H9 (cell line): Measurements from ENCODE around the gene CSTPP1. TPM values are rescaled to one million over a fixed set of nuclear protein-coding genes. Genes with fewer than 3 reads are reported as not detected.
A peak's percentile ranks its signal among the peaks of the same experiment; 100 is the strongest.

ENCODE experiments used
- DNase-seq: peaks from one replicate; pipeline ENCODE4 v3.0.0-alpha.2; 2017
- H2AFZ ChIP-seq: one replicate; pipeline ENCODE4 v1.6.1; 2013; ENCODE audit warnings: mild to moderate bottlenecking, low read length, control low read depth, moderate library complexity
- H2AK5ac ChIP-seq: 2 replicates; pipeline ENCODE4 v1.6.1; 2013; ENCODE audit warnings: low read length, control low read depth, mixed read lengths; ENCODE audit not compliant: insufficient read length
- H2BK120ac ChIP-seq: one replicate; pipeline ENCODE4 v1.6.1; 2013; ENCODE audit warnings: low read depth, mild to moderate bottlenecking, low read length, control low read depth, inconsistent platforms; ENCODE audit not compliant: poor library complexity, severe bottlenecking
- H2BK12ac ChIP-seq: 2 replicates; pipeline ENCODE4 v1.6.1; 2013; ENCODE audit warnings: low read length, control low read depth, mixed read lengths, low read depth; ENCODE audit not compliant: insufficient read length
- H2BK15ac ChIP-seq: 2 replicates; pipeline ENCODE4 v1.6.1; 2013; ENCODE audit warnings: low read depth, low read length, control low read depth
- H2BK20ac ChIP-seq: one replicate; pipeline ENCODE4 v1.6.1; 2013; ENCODE audit warnings: low read depth, mild to moderate bottlenecking, low read length, control low read depth, inconsistent platforms; ENCODE audit not compliant: poor library complexity, severe bottlenecking
- H2BK5ac ChIP-seq: 2 replicates; pipeline ENCODE4 v1.6.1; 2013; ENCODE audit warnings: low read length, control low read depth, mixed read lengths; ENCODE audit not compliant: insufficient read length
- H3K14ac ChIP-seq: 2 replicates; pipeline ENCODE4 v1.6.1; 2013; ENCODE audit warnings: low read length, control low read depth; ENCODE audit not compliant: insufficient read depth
- H3K18ac ChIP-seq: 2 replicates; pipeline ENCODE4 v1.6.1; 2013; ENCODE audit warnings: low read depth, mild to moderate bottlenecking, mixed read lengths, low read length, control low read depth; ENCODE audit not compliant: insufficient read length
- H3K23ac ChIP-seq: 2 replicates; pipeline ENCODE4 v1.6.1; 2013; ENCODE audit warnings: low read length, control low read depth, mixed read lengths, low read depth; ENCODE audit not compliant: insufficient read length
- H3K23me2 ChIP-seq: 2 replicates; pipeline ENCODE4 v1.6.1; 2013; ENCODE audit warnings: low read depth, mild to moderate bottlenecking, mixed read lengths, low read length, control low read depth; ENCODE audit not compliant: insufficient read length, poor library complexity, severe bottlenecking
- H3K27ac ChIP-seq: 2 replicates; pipeline ENCODE4 v1.5.1; 2013; ENCODE audit warnings: low read length, control low read depth, mixed read lengths, low read depth; ENCODE audit not compliant: insufficient read length
- H3K27me3 ChIP-seq: 2 replicates; pipeline ENCODE4 v1.6.1; 2013; ENCODE audit warnings: low read length, control low read depth, inconsistent platforms; ENCODE audit not compliant: insufficient read depth
- H3K4ac ChIP-seq: 2 replicates; pipeline ENCODE4 v1.6.1; 2013; ENCODE audit warnings: low read depth, mild to moderate bottlenecking, control low read depth, inconsistent platforms, low read length, moderate library complexity
- H3K4me1 ChIP-seq: 2 replicates; pipeline ENCODE4 v1.6.1; 2013; ENCODE audit warnings: low read length, control low read depth, inconsistent platforms; ENCODE audit not compliant: insufficient read depth
- H3K4me2 ChIP-seq: 2 replicates; pipeline ENCODE4 v1.6.1; 2013; ENCODE audit warnings: low read length, control low read depth, mixed read lengths; ENCODE audit not compliant: insufficient read length, insufficient read depth
- H3K56ac ChIP-seq: 2 replicates; pipeline ENCODE4 v1.6.1; 2013; ENCODE audit warnings: low read depth, mild to moderate bottlenecking, mixed read lengths, low read length, control low read depth; ENCODE audit not compliant: insufficient read length
- H3K79me1 ChIP-seq: 2 replicates; pipeline ENCODE4 v1.6.1; 2013; ENCODE audit warnings: low read depth, mild to moderate bottlenecking, moderate library complexity, low read length, control low read depth, inconsistent platforms; ENCODE audit not compliant: insufficient read depth, poor library complexity, severe bottlenecking
- H3K79me2 ChIP-seq: 2 replicates; pipeline ENCODE4 v1.6.1; 2013; ENCODE audit warnings: low read length, control low read depth, inconsistent platforms; ENCODE audit not compliant: insufficient read depth
- H3K9ac ChIP-seq: 2 replicates; pipeline ENCODE4 v1.6.1; 2013; ENCODE audit warnings: low read length, control low read depth, mixed read lengths; ENCODE audit not compliant: insufficient read length; ENCODE audit errors: extremely low read depth
- H3K9me3 ChIP-seq: one replicate; pipeline ENCODE4 v1.6.1; 2013; ENCODE audit warnings: low read depth, low read length, inconsistent platforms; ENCODE audit not compliant: control insufficient read depth
- H3T11ph ChIP-seq: one replicate; pipeline ENCODE4 v1.6.1; 2013; ENCODE audit warnings: mild to moderate bottlenecking, low read length, control low read depth, inconsistent platforms
- H4K20me1 ChIP-seq: one replicate; pipeline ENCODE4 v1.6.1; 2013; ENCODE audit not compliant: control insufficient read depth, insufficient read length, insufficient read depth
- H4K5ac ChIP-seq: 2 replicates; pipeline ENCODE4 v1.6.1; 2013; ENCODE audit warnings: low read depth, mild to moderate bottlenecking, mixed read lengths, low read length, control low read depth; ENCODE audit not compliant: insufficient read length
- H4K8ac ChIP-seq: replicated peaks from 2 replicates; pipeline ENCODE4 v1.6.1; 2013; ENCODE audit warnings: low read length, control low read depth, mixed read lengths, low read depth; ENCODE audit not compliant: insufficient read length
- H4K91ac ChIP-seq: 2 replicates; pipeline ENCODE4 v1.6.1; 2013; ENCODE audit warnings: low read depth, mild to moderate bottlenecking, moderate library complexity, mixed read lengths, low read length, control low read depth; ENCODE audit not compliant: insufficient read length
- H3K27ac Mint-ChIP-seq, 3 experiments: 2 replicates in 2 of 3; 3 replicates in 1 of 3; pipeline ENCODE4 v1.8.0; 2020 to 2021; ENCODE audit warnings: mixed read lengths in 3 of 3, mild to moderate bottlenecking in 1 of 3, moderate library complexity in 1 of 3
- H3K27me3 Mint-ChIP-seq: 2 replicates; pipeline ENCODE4 v1.8.0; 2021; ENCODE audit warnings: low read depth, mild to moderate bottlenecking, moderate library complexity, mixed read lengths
- H3K36me3 Mint-ChIP-seq, 3 experiments: 2 replicates in 2 of 3; 3 replicates in 1 of 3; pipeline ENCODE4 v1.8.0; 2020 to 2021; ENCODE audit warnings: low read depth in 3 of 3, mixed read lengths in 3 of 3; ENCODE audit not compliant: insufficient read depth in 1 of 3
- H3K4me1 Mint-ChIP-seq, 2 experiments: 2 replicates each; pipeline ENCODE4 v1.8.0; 2020; ENCODE audit warnings: mixed read lengths in 2 of 2
- H3K4me3 Mint-ChIP-seq, 2 experiments: 2 replicates in 1 of 2; 3 replicates in 1 of 2; pipeline ENCODE4 v1.8.0; 2020 to 2021; ENCODE audit warnings: mild to moderate bottlenecking in 2 of 2, mixed read lengths in 2 of 2, moderate library complexity in 1 of 2
- H3K9me3 Mint-ChIP-seq, 2 experiments: 2 replicates in 1 of 2; 3 replicates in 1 of 2; pipeline ENCODE4 v1.8.0; 2020; ENCODE audit warnings: mild to moderate bottlenecking in 2 of 2, mixed read lengths in 2 of 2, moderate library complexity in 1 of 2
- WGBS: extraction: QIAGEN DNeasy Blood & Tissue Kit; methylation state at CpG from one replicate; pipeline ENCODE4 v1.1.7; 2013; ENCODE audit warnings: missing lambda C conversion rate, low lambda C conversion rate, mixed read lengths; ENCODE audit not compliant: insufficient read length; ENCODE audit errors: extremely low coverage; 5-methylcytosine and 5-hydroxymethylcytosine counted together
- total RNA-seq: library from RNA; stranded (reverse); gene quantifications from 2 replicates; pipeline ENCODE4 v1.2.1, GENCODE V29; 2021
- TF ChIP-seq, protein P1 (sequence below): fragments of 200-600 bp; sonication (generic); conservative IDR thresholded peaks from 3 replicates; pipeline ENCODE4 v1.8.0; 2021; ENCODE audit warnings: antibody characterized with exemption, mild to moderate bottlenecking

CSTPP1 gene
- total RNA-seq, 1 experiment from 2014 or later: 21.2 TPM

DNA sequence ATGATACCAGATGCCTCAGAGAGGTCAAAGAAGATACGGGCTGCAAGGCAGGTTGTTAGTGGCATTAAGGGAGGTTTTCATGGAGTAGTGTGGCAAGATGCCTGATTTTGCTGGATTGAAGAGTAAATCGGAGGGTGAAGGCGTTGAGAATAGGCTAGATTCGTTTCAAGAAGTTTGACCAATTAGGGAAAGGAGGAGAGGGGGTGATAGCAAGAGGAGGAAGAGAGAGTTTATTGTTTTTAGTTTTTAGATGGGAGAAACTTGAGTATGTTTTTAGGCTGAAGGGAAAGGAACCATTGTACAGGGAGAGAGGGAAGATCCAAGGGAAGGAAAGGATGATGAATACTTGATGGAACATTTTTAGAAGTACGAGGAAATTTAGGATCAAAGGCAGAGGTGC is 16.5 kb downstream of the CSTPP1 start:
- Histone ChIP-seq H3K4me2 (no peak overlapping the region), H2BK20ac (no peak overlapping the region), H2BK120ac (no peak overlapping the region), H2AFZ (no peak overlapping the region), H2BK15ac (no peak overlapping the region), H3K9ac (no peak overlapping the region), H4K8ac (no peak overlapping the region), H2AK5ac (no peak overlapping the region), H3K23me2 (peaks cover 2% of the 10 kb centered on the region), H3T11ph (no peak overlapping the region), H4K20me1 (no peaks in the 10 kb centered on the region), H4K91ac (no peak overlapping the region), H3K79me1 (no peaks in the 10 kb centered on the region), H3K27me3 (no peaks in the 10 kb centered on the region), H3K14ac (no peak overlapping the region), H3K18ac (no peak overlapping the region), H4K5ac (no peak overlapping the region), H3K56ac (no peak overlapping the region), H3K4me1 (no peaks in the 10 kb centered on the region), H3K4ac (no peak overlapping the region), H3K23ac (no peak overlapping the region), H2BK5ac (no peak overlapping the region), H3K9me3 (no peaks in the 10 kb centered on the region), H3K79me2 (0 out of 2 replicates have a peak, but pooled peaks cover 2% of the 10 kb centered on the region), H2BK12ac (no peak overlapping the region), H3K27ac (no peak overlapping the region)
- Mint-ChIP-seq H3K4me1 (peaks cover 9 to 21% of the 10 kb centered on the region in 2 experiments), H3K36me3 (peaks cover 0 to 2% (median 0%) of the 10 kb centered on the region in 3 experiments; a peak in 2 of 7 replicates), H3K4me3 (no peak overlapping the region), H3K27ac (peak overlapping the region in 2 of 3 experiments; percentile 4 to 13; a peak in 2 of 7 replicates), H3K27me3 (no peaks in the 10 kb centered on the region), H3K9me3 (no peaks in the 10 kb centered on the region)
- DNase-seq: no peak
- TF ChIP-seq, protein P1, sequence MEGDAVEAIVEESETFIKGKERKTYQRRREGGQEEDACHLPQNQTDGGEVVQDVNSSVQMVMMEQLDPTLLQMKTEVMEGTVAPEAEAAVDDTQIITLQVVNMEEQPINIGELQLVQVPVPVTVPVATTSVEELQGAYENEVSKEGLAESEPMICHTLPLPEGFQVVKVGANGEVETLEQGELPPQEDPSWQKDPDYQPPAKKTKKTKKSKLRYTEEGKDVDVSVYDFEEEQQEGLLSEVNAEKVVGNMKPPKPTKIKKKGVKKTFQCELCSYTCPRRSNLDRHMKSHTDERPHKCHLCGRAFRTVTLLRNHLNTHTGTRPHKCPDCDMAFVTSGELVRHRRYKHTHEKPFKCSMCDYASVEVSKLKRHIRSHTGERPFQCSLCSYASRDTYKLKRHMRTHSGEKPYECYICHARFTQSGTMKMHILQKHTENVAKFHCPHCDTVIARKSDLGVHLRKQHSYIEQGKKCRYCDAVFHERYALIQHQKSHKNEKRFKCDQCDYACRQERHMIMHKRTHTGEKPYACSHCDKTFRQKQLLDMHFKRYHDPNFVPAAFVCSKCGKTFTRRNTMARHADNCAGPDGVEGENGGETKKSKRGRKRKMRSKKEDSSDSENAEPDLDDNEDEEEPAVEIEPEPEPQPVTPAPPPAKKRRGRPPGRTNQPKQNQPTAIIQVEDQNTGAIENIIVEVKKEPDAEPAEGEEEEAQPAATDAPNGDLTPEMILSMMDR: no peak
- 100% methylated on average over 3 of the region's 5 CpGs for WGBS
